T-helper 2 cell treated with Interferon-gamma antibody and Interleukin-4, amounts not matched to agents 5 μg/mL and 100 μg/mL, for 36 hours (primary cell): ENCODE results near the gene ANK2.

Experiments
- DNase-seq: peaks from one replicate; pipeline ENCODE4 v3.0.0; 2021; ENCODE audit warnings: low spot score
- H3K27ac Mint-ChIP-seq: one replicate; pipeline ENCODE4 v1.8.0; 2021; ENCODE audit warnings: mild to moderate bottlenecking, mixed read lengths
- H3K27me3 Mint-ChIP-seq: one replicate; pipeline ENCODE4 v1.8.0; 2021; ENCODE audit warnings: low read depth, mixed read lengths
- H3K36me3 Mint-ChIP-seq: one replicate; pipeline ENCODE4 v1.8.0; 2021; ENCODE audit warnings: low read depth, mixed read lengths
- H3K4me1 Mint-ChIP-seq: one replicate; pipeline ENCODE4 v1.8.0; 2021; ENCODE audit warnings: low read depth, mixed read lengths
- H3K4me3 Mint-ChIP-seq: one replicate; pipeline ENCODE4 v1.8.0; 2022; ENCODE audit warnings: mild to moderate bottlenecking, moderate library complexity, mixed read lengths
- H3K9me3 Mint-ChIP-seq: one replicate; pipeline ENCODE4 v1.8.0; 2021; ENCODE audit warnings: mixed read lengths

ANK2 gene

GRCh38 chr4:113049421-113050370, at the start of gene ANK2:
TSS of gene ANK2 (plus strand) at chr4:113049653. CDS start at chr4:113049729, 76 bp downstream.
- H3K4me1 Mint-ChIP-seq = no peaks in the 10 kb centered on the region
- no peak within 1 kb of the TSS for H3K27ac Mint-ChIP-seq
- no peak within 1 kb of the TSS for H3K4me3 Mint-ChIP-seq
- no peaks in the 10 kb centered on the region for H3K36me3 Mint-ChIP-seq
- H3K9me3 Mint-ChIP-seq = no peaks in the 10 kb centered on the region
- peaks cover 4% of the 10 kb centered on the region for H3K27me3 Mint-ChIP-seq
- no peak for DNase-seq

DNA sequence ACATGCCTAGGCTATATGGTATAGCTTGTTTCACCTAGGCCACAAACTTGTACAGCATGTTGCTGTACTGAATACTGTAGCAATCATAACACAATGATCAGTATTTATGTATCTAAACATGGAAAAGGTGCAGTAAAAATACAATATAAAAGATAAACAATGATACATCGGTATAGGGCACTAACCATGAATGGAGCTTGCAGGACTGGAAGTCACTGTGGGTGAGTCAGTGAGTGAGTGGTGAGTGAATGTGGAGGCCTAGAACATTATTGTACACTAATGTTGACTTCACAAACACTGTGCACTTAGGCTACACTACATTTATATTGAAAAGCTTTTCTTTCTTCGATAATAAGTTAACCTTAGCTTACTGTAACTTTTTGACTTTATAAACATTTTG, 45.6 kb upstream of the ANK2 start:
- DNase-seq = no peak
- no peaks in the 10 kb centered on the region for H3K36me3 Mint-ChIP-seq

DNA sequence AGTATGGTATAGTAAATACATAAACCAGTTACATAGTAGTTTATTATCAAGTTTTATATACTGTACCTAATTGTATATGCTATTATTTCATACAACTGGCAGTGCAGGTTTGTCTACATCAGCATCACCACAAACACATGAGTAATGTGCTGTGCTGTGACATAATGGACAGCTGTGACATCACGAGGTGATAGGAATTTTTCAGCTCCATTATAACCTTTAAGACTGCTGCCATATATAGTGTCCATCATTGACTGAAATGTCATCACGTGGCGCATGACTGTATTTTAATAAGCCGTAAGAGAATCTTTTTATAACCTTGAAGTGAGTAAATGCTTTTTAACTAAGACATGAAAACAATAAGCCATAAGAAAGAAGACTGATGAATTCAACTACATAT, 44.8 kb upstream of the ANK2 start:
- no peak for DNase-seq
- Mint-ChIP-seq H3K4me3 (no peak overlapping the region), H3K9me3 (no peaks in the 10 kb centered on the region), H3K4me1 (no peaks in the 10 kb centered on the region), H3K27ac (no peak overlapping the region), H3K36me3 (no peaks in the 10 kb centered on the region), H3K27me3 (no peaks in the 10 kb centered on the region)

More for the DNA sequence above, 45.6 kb upstream of the ANK2 start:
- Mint-ChIP-seq H3K9me3 (no peaks in the 10 kb centered on the region), H3K4me1 (no peaks in the 10 kb centered on the region), H3K27ac (no peak overlapping the region), H3K27me3 (no peaks in the 10 kb centered on the region), H3K4me3 (no peak overlapping the region)

- no peaks in the 10 kb centered on the region for H3K36me3 Mint-ChIP-seq
- no peaks in the 10 kb centered on the region for H3K27me3 Mint-ChIP-seq
- no peaks in the 10 kb centered on the region for H3K9me3 Mint-ChIP-seq
- no peaks in the 10 kb centered on the region for H3K4me1 Mint-ChIP-seq
- H3K4me3 Mint-ChIP-seq = no peak overlapping the region
- DNase-seq = no peak
- H3K27ac Mint-ChIP-seq = no peak overlapping the region
Measured at GRCh38 chr4:113006632-113007031, 42.8 kb upstream of the ANK2 start.

GRCh38 chr4:113007151-113007550, 42.3 kb upstream of the ANK2 start:
- Mint-ChIP-seq H3K9me3 (no peaks in the 10 kb centered on the region), H3K27ac (no peak overlapping the region), H3K36me3 (no peaks in the 10 kb centered on the region), H3K27me3 (no peaks in the 10 kb centered on the region), H3K4me3 (no peak overlapping the region), H3K4me1 (no peaks in the 10 kb centered on the region)
- DNase-seq = no peak

- no peaks in the 10 kb centered on the region for H3K9me3 Mint-ChIP-seq
- H3K4me1 Mint-ChIP-seq = no peaks in the 10 kb centered on the region
- no peaks in the 10 kb centered on the region for H3K27me3 Mint-ChIP-seq
- no peak overlapping the region for H3K27ac Mint-ChIP-seq
- DNase-seq = no peak
- H3K36me3 Mint-ChIP-seq = no peaks in the 10 kb centered on the region
- no peak overlapping the region for H3K4me3 Mint-ChIP-seq
Measured at GRCh38 chr4:113008135-113008534, 41.3 kb upstream of the ANK2 start.

DNA sequence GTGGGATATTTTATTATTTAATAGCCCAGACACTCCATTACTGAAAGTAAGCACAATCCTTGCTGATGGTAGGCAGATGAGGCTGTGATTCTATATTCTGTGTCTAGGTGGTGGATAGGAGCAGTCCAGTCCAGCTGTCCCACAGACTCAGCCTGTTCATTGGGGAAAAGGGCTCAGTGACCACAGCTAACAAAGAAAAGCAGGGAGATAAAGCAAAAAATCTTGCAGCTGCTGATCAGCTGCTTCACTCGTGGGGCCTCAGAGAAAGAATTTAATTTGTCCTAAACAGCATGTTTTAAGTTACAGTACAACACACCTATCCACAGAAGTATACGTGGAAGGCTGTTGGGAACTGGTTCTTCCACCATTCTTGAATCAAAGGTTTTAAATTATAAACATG, 40.7 kb upstream of the ANK2 start:
- no peak for DNase-seq
- no peaks in the 10 kb centered on the region for H3K4me1 Mint-ChIP-seq
- H3K27ac Mint-ChIP-seq = no peak overlapping the region
- no peaks in the 10 kb centered on the region for H3K9me3 Mint-ChIP-seq
- no peak overlapping the region for H3K4me3 Mint-ChIP-seq
- H3K27me3 Mint-ChIP-seq = no peaks in the 10 kb centered on the region
- H3K36me3 Mint-ChIP-seq = no peaks in the 10 kb centered on the region

DNA sequence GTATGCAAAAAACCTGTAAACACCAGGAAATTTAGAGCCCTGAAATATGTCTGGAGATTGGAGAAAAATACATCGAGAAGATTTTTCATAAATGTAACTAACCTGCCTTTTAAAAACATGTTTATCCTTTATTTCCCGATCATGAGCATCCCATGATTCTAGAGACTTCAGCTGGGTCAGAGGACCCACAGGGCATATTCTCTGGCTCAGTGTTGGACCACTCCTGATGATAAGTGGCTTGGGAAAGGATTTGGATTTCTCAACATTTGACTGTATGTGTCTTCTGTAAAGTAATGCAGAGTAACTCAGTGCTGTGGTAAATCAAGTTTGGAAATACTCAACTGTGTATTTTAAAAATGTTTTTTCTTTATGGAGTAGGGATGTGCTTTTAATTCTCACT, 40.0 kb upstream of the ANK2 start:
- H3K27me3 Mint-ChIP-seq = no peaks in the 10 kb centered on the region
- no peaks in the 10 kb centered on the region for H3K36me3 Mint-ChIP-seq
- DNase-seq = no peak
- H3K9me3 Mint-ChIP-seq = no peaks in the 10 kb centered on the region
- H3K27ac Mint-ChIP-seq = no peak overlapping the region
- H3K4me3 Mint-ChIP-seq = no peak overlapping the region
- H3K4me1 Mint-ChIP-seq = no peaks in the 10 kb centered on the region

DNA sequence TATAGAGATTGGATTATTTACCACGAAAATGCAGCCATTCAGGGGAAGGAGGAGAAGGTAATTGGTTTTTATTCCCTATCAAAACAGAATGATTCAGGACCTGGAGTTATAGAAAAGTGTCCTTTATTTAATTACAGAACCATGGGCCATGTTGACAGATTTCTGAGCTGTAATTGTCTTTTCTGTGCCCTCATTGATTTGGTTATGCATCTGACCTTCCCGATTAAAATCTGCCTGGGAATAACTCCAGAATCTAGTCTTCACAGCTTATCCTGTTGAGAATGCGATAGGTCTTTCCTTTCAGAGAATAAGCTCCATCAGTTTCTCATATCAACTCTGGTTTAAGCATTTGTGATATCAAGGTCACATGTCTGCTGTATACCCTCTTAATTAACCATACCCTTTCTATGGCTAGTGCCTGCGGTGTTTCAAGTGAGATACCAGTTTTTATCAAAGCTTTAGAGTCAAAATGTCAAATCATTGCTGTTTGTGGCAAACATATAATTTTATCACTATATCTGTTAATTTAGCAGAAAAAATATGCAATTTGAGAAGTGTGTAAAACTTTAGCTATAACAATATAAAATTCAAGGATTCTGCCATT, 37.2 kb upstream of the ANK2 start:
- no peak overlapping the region for H3K4me3 Mint-ChIP-seq
- no peak overlapping the region for H3K27ac Mint-ChIP-seq
- H3K9me3 Mint-ChIP-seq = no peaks in the 10 kb centered on the region
- no peaks in the 10 kb centered on the region for H3K4me1 Mint-ChIP-seq
- no peak for DNase-seq
- H3K36me3 Mint-ChIP-seq = no peaks in the 10 kb centered on the region
- H3K27me3 Mint-ChIP-seq = no peaks in the 10 kb centered on the region

DNA sequence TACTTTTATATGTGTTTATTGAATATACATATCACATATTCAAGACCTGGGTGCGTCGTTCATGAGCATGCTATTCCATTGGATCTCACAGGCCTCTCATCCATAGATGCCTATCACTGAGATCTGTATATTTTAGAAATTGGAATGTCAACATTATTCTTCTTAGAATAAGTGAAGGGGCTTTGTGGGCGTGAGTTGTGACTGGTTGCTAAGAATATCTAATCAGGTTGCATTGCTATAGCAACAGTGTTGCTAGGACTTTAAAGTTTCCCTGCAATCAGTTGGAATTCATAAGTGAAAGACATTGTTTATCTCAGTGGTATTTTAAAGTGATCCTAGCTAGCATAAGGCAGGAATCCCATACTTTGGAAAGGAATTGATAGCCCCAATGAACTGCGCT, 36.7 kb upstream of the ANK2 start:
- no peak overlapping the region for H3K27ac Mint-ChIP-seq
- no peaks in the 10 kb centered on the region for H3K36me3 Mint-ChIP-seq
- no peak overlapping the region for H3K4me3 Mint-ChIP-seq
- H3K4me1 Mint-ChIP-seq = no peaks in the 10 kb centered on the region
- H3K9me3 Mint-ChIP-seq = no peaks in the 10 kb centered on the region
- DNase-seq = no peak
- no peaks in the 10 kb centered on the region for H3K27me3 Mint-ChIP-seq

GRCh38 chr4:113013751-113014150, 35.7 kb upstream of the ANK2 start:
- Mint-ChIP-seq H3K4me3 (no peak overlapping the region), H3K9me3 (no peaks in the 10 kb centered on the region), H3K4me1 (no peaks in the 10 kb centered on the region), H3K27me3 (no peaks in the 10 kb centered on the region), H3K27ac (no peak overlapping the region), H3K36me3 (no peaks in the 10 kb centered on the region)
- DNase-seq = no peak

DNA sequence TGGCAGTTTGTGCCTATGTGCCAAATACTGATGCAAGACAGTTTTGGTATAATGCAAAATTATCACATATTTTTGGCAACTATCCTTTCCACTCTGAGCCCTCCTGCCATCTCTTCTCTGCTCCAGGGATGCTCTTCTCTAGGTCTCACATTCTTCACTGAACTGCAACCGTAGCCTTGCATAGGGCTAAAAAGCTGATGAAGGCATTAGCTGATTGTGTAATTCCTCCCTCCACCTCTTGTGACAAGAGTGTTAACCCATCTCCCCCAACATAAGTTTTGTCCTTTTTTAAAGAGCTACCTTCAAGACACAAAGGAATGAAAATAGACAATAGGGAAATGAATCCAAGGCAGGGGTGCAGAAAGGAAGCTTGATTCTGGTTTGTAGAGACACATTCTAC, 33.1 kb upstream of the ANK2 start:
- H3K4me1 Mint-ChIP-seq = no peaks in the 10 kb centered on the region
- no peak for DNase-seq
- no peaks in the 10 kb centered on the region for H3K36me3 Mint-ChIP-seq
- no peak overlapping the region for H3K4me3 Mint-ChIP-seq
- H3K27me3 Mint-ChIP-seq = no peaks in the 10 kb centered on the region
- H3K27ac Mint-ChIP-seq = no peak overlapping the region
- no peaks in the 10 kb centered on the region for H3K9me3 Mint-ChIP-seq

GRCh38 chr4:113020966-113021365, 28.5 kb upstream of the ANK2 start:
- no peak for DNase-seq
- Mint-ChIP-seq H3K27ac (no peak overlapping the region), H3K36me3 (no peaks in the 10 kb centered on the region)

DNA sequence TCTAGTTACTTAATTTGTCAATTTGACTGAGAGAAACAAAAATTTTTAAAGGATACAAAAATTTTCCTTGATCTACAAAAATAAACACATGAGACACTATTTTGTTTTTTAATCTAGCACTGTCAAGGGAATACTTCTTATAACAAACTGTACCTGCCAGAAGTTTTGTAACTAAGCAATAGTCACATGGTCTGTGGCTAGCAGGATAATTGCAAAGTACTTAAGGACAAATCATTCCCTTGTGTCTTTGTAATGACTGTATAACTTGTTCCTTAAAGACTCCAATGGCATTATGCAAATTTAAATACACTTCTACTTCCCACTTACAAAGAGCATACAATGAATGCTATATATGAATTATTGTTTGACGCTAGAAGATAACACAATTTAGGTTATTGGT, 25.1 kb upstream of the ANK2 start:
- no peaks in the 10 kb centered on the region for H3K27me3 Mint-ChIP-seq

More at GRCh38 chr4:113020966-113021365, 28.5 kb upstream of the ANK2 start:
- Mint-ChIP-seq H3K4me3 (no peak overlapping the region), H3K9me3 (no peaks in the 10 kb centered on the region), H3K27me3 (no peaks in the 10 kb centered on the region), H3K4me1 (no peaks in the 10 kb centered on the region)

More for the DNA sequence above, 25.1 kb upstream of the ANK2 start:
- Mint-ChIP-seq H3K4me3 (no peak overlapping the region), H3K27ac (no peak overlapping the region), H3K9me3 (no peaks in the 10 kb centered on the region), H3K36me3 (no peaks in the 10 kb centered on the region), H3K4me1 (no peaks in the 10 kb centered on the region)
- DNase-seq = no peak
